Measurements from ENCODE around the gene FBXL19.

GRCh38 chr16:30900588-30900987 lies 22.8 kb upstream of the FBXL19 start:
- TF ChIP-seq, protein P1, sequence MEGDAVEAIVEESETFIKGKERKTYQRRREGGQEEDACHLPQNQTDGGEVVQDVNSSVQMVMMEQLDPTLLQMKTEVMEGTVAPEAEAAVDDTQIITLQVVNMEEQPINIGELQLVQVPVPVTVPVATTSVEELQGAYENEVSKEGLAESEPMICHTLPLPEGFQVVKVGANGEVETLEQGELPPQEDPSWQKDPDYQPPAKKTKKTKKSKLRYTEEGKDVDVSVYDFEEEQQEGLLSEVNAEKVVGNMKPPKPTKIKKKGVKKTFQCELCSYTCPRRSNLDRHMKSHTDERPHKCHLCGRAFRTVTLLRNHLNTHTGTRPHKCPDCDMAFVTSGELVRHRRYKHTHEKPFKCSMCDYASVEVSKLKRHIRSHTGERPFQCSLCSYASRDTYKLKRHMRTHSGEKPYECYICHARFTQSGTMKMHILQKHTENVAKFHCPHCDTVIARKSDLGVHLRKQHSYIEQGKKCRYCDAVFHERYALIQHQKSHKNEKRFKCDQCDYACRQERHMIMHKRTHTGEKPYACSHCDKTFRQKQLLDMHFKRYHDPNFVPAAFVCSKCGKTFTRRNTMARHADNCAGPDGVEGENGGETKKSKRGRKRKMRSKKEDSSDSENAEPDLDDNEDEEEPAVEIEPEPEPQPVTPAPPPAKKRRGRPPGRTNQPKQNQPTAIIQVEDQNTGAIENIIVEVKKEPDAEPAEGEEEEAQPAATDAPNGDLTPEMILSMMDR (IDR thresholded peaks at IDR 0.05; ENCODE audit: insufficient read depth, low read length, poor library complexity, severe bottlenecking) = no peak
- no peak for TF ChIP-seq EZH2phosphoT487 (conservative IDR thresholded peaks at IDR 0.05; ENCODE audit: low read length)

All from SU-DHL-6 (cell line).